ENCODE data around the gene FOS. TPM values are rescaled to one million over a fixed set of nuclear protein-coding genes. Genes with fewer than 3 reads are reported as not detected.

FOS gene
- polyA plus RNA-seq, 1 experiment = 84.1 TPM

DNA sequence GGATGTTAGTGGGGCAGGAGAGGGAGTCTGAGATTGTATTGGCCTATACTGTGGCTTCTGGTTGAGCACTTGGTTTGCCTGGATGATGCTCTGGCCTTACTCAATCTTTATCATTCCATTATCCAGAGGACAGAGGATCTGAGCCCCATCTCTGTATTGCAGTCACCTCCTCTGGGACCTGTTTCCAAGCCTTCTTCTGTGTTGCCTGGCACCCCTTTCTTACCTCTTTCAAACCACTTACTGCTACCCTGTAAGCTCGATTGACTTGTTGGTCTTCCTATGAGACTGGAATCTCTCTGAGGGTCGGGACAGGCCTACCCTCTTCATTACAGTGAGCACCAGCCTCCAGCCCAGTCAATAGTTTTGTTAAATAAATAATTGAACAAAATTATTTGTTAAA, 3.0 kb upstream of the FOS start:
- DNase-seq (ENCODE audit: low read depth) = no peak
- Histone ChIP-seq H3K36me3 (ENCODE audit: control insufficient read depth, insufficient read depth, low read length) (peaks cover 8% of the 10 kb centered on the region), H3K27me3 (ENCODE audit: control insufficient read depth, insufficient read depth, low read length) (no peaks in the 10 kb centered on the region), H3K4me3 (ENCODE audit: low read depth, low read length) (no peak overlapping the region)
- ChIA-PET POLR2A (no interaction called here), CTCF (interaction anchor here (1.2 kb wide), 1 partner anchor 21 kb away, joined by 3 read pairs; no protein-coding TSS in a partner anchor)
- no peak for TF ChIP-seq CTCF (IDR thresholded peaks at IDR 0.05; ENCODE audit: insufficient read depth, low read depth, low read length)

- TF ChIP-seq CTCF (IDR thresholded peaks at IDR 0.05; ENCODE audit: insufficient read depth, low read depth, low read length) = no peak
- Histone ChIP-seq H3K4me3 (ENCODE audit: low read depth, low read length) (peak overlapping the region; percentile 87), H3K27me3 (ENCODE audit: control insufficient read depth, insufficient read depth, low read length) (no peaks in the 10 kb centered on the region), H3K36me3 (ENCODE audit: control insufficient read depth, insufficient read depth, low read length) (peaks cover 18% of the 10 kb centered on the region)
- ChIA-PET CTCF (interaction anchor here (0.5 to 2.2 kb wide), 8 partner anchors 10 to 377 kb away, joined by 3 to 14 read pairs (median 4); no protein-coding TSS in a partner anchor), POLR2A (interaction anchor here (1.3 kb wide), 1 partner anchor 10 kb away, joined by 6 read pairs; no protein-coding TSS in a partner anchor)
- DNase-seq (ENCODE audit: low read depth) = peak; percentile 82
Observed at GRCh38 chr14:75277008-75277814, 1.4 kb upstream of the FOS start.

- H3K4me3 ChIP-seq (ENCODE audit: low read depth, low read length) = peak overlapping the region; percentile 87
- ChIA-PET POLR2A (interaction anchor here (0.6 kb wide), 1 partner anchor 147 kb away, joined by 4 read pairs; no protein-coding TSS in a partner anchor), CTCF (interaction anchor here (1.1 to 2.2 kb wide), 5 partner anchors 10 to 26 kb away, joined by 3 to 14 read pairs (median 4); no protein-coding TSS in a partner anchor)
- H3K36me3 ChIP-seq (ENCODE audit: control insufficient read depth, insufficient read depth, low read length) = peaks cover 18% of the 10 kb centered on the region
- DNase-seq (ENCODE audit: low read depth) = no peak
- TF ChIP-seq CTCF (IDR thresholded peaks at IDR 0.05; ENCODE audit: insufficient read depth, low read depth, low read length) = no peak
- H3K27me3 ChIP-seq (ENCODE audit: control insufficient read depth, insufficient read depth, low read length) = no peaks in the 10 kb centered on the region
Observed at GRCh38 chr14:75277815-75278421, 710 bp upstream of the FOS start.

DNA sequence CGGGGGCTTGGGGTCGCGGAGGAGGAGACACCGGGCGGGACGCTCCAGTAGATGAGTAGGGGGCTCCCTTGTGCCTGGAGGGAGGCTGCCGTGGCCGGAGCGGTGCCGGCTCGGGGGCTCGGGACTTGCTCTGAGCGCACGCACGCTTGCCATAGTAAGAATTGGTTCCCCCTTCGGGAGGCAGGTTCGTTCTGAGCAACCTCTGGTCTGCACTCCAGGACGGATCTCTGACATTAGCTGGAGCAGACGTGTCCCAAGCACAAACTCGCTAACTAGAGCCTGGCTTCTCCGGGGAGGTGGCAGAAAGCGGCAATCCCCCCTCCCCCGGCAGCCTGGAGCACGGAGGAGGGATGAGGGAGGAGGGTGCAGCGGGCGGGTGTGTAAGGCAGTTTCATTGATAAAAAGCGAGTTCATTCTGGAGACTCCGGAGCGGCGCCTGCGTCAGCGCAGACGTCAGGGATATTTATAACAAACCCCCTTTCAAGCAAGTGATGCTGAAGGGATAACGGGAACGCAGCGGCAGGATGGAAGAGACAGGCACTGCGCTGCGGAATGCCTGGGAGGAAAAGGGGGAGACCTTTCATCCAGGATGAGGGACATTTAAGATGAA, 630 bp downstream of the FOS start:
- CTCF ChIA-PET = interaction anchor here (1.0 to 1.5 kb wide), 2 partner anchors 20 to 143 kb away, joined by 3 to 4 read pairs; no protein-coding TSS in a partner anchor

More for the DNA sequence above, 630 bp downstream of the FOS start:
- TF ChIP-seq CTCF (IDR thresholded peaks at IDR 0.05; ENCODE audit: insufficient read depth, low read depth, low read length) = no peak
- DNase-seq (ENCODE audit: low read depth) = no peak
- Histone ChIP-seq H3K27me3 (ENCODE audit: control insufficient read depth, insufficient read depth, low read length) (no peaks in the 10 kb centered on the region), H3K4me3 (ENCODE audit: low read depth, low read length) (peak overlapping the region; percentile 87), H3K36me3 (ENCODE audit: control insufficient read depth, insufficient read depth, low read length) (peaks cover 18% of the 10 kb centered on the region)
- POLR2A ChIA-PET = interaction anchor here (0.6 kb wide), 2 partner anchors 14 to 96 kb away, joined by 9 to 26 read pairs; no protein-coding TSS in a partner anchor
